ENCODE results near the gene FXN.
"Not testable (repeated sequence)": the region's sequence is repeated elsewhere in the genome, so short reads cannot be mapped to it uniquely, and the experiment has no call there.

Gene FXN

DNA sequence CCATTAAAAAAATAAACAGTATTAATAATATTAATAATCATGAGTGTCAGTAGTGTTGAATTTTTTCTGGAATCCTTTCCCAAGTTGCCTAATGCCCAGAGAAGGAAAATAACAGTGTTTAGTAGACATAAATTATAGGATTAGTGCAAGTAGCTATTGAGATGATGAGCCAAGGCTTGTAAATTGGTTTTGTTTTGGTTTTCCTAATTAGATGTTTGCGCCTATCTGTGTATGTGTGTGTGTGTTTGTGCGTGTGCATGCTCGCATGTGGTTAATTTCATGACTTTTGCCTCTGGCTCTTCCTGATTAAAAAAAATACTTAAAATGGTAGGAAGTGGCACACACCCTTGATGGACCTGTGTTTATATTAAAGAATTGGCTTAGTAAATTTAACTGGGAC lies 55.4 kb downstream of the FXN start:
- Histone ChIP-seq H3K4me3 (ENCODE audit: low read depth in 1 of 5, low read length in 5 of 5) (no peak overlapping the region), H3K27me3 (ENCODE audit: control insufficient read depth in 5 of 5, insufficient read depth in 4 of 5, low read length in 5 of 5) (no peaks in the 10 kb centered on the region), H3K27ac (ENCODE audit: low read depth, low read length) (no peak overlapping the region), H3K9ac (ENCODE audit: low read length in 5 of 5) (no peak overlapping the region), H3K4me1 (ENCODE audit: control insufficient read depth in 5 of 5, insufficient read depth in 5 of 5, low read length in 5 of 5) (peaks cover 0 to 21% (median 2%) of the 10 kb centered on the region in 5 donors), H3K36me3 (ENCODE audit: control insufficient read depth in 5 of 5, insufficient read depth in 5 of 5, low read length in 5 of 5) (no peaks in the 10 kb centered on the region), H3K9me3 (ENCODE audit: control insufficient read depth in 5 of 5, low read length in 5 of 5) (no peaks in the 10 kb centered on the region)

DNA sequence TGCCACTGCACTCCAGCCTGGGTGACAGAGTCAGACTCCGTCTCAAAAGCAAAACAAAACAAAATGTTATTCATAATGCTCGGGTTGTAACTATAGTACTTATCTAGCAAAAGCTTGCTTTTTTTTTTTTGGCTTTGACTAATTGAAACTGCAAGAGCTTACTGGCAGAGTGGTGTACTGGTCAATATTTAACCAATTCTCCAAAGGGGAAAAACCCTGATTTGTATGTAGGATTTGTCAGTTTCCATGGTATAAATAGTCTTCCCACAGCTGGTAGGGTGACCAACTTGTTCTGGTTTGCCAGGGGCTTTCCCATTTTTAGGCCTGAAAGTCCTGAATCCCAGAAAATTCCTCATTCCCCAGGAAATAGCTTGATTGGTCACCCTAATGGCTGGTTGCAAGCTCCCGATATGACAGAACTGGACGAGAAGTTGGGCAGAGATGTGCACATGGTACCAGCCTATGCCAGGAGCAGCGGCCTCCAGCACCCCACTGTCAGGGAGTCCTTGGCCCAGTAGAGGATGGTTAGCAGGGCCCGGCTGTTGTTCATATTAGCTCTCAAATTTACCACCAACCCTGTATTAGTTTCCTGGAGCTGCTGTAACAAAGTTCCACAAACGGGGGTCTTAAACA lies 58.0 kb downstream of the FXN start:
- no peak overlapping the region for H3K4me3 ChIP-seq (ENCODE audit: low read depth in 1 of 5, low read length in 5 of 5)
- H3K9ac ChIP-seq (ENCODE audit: low read length in 5 of 5) = no peak overlapping the region
- H3K4me1 ChIP-seq (ENCODE audit: control insufficient read depth in 5 of 5, insufficient read depth in 5 of 5, low read length in 5 of 5) = peaks cover 0 to 18% (median 5%) of the 10 kb centered on the region in 5 donors
- H3K27ac ChIP-seq (ENCODE audit: low read depth, low read length) = no peak overlapping the region
- no peaks in the 10 kb centered on the region for H3K36me3 ChIP-seq (ENCODE audit: control insufficient read depth in 5 of 5, insufficient read depth in 5 of 5, low read length in 5 of 5)
- H3K27me3 ChIP-seq (ENCODE audit: control insufficient read depth in 5 of 5, insufficient read depth in 4 of 5, low read length in 5 of 5) = no peaks in the 10 kb centered on the region
- H3K9me3 ChIP-seq (ENCODE audit: control insufficient read depth in 5 of 5, low read length in 5 of 5) = no peaks in the 10 kb centered on the region

- H3K27me3 ChIP-seq (ENCODE audit: control insufficient read depth in 5 of 5, insufficient read depth in 4 of 5, low read length in 5 of 5); H3K4me3 ChIP-seq (ENCODE audit: low read depth in 1 of 5, low read length in 5 of 5); H3K27ac ChIP-seq (ENCODE audit: low read depth, low read length); H3K9ac ChIP-seq (ENCODE audit: low read length in 5 of 5); H3K9me3 ChIP-seq (ENCODE audit: control insufficient read depth in 5 of 5, low read length in 5 of 5); H3K36me3 ChIP-seq (ENCODE audit: control insufficient read depth in 5 of 5, insufficient read depth in 5 of 5, low read length in 5 of 5): not testable (repeated sequence)
- H3K4me1 ChIP-seq (ENCODE audit: control insufficient read depth in 5 of 5, insufficient read depth in 5 of 5, low read length in 5 of 5) = peaks cover 0 to 17% (median 5%) of the 10 kb centered on the region in 5 donors
These were observed 59.0 kb downstream of the FXN start for GRCh38 chr9:69094361-69095135.

DNA sequence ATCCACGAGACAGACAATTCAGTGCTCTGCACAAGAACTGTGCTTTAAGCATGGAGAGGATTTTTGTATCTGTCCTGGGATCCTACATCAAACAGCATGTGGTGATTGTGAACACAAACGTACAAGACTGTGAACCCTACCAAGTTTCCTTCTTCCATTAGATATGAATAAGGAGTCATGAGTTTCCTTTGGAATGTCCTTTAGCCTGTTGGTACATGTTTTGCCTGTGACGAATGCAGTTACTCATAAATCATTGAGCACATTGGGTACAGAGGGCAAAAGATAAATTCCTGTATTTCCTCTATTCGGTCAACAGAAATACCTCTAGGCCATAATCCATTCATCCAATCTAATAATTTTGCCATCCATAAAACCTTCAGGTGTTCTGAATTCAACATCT lies 61.5 kb downstream of the FXN start:
- H3K4me3 ChIP-seq (ENCODE audit: low read depth in 1 of 5, low read length in 5 of 5) = no peak overlapping the region
- no peak overlapping the region for H3K9ac ChIP-seq (ENCODE audit: low read length in 5 of 5)
- H3K27me3 ChIP-seq (ENCODE audit: control insufficient read depth in 5 of 5, insufficient read depth in 4 of 5, low read length in 5 of 5) = no peaks in the 10 kb centered on the region
- peaks cover 0 to 4% (median 0%) of the 10 kb centered on the region in 5 donors for H3K4me1 ChIP-seq (ENCODE audit: control insufficient read depth in 5 of 5, insufficient read depth in 5 of 5, low read length in 5 of 5)
- H3K36me3 ChIP-seq (ENCODE audit: control insufficient read depth in 5 of 5, insufficient read depth in 5 of 5, low read length in 5 of 5) = no peaks in the 10 kb centered on the region
- no peak overlapping the region for H3K27ac ChIP-seq (ENCODE audit: low read depth, low read length)
- no peaks in the 10 kb centered on the region for H3K9me3 ChIP-seq (ENCODE audit: control insufficient read depth in 5 of 5, low read length in 5 of 5)

GRCh38 chr9:69097923-69098593 lies 62.5 kb downstream of the FXN start:
- peaks cover 0 to 4% (median 0%) of the 10 kb centered on the region in 5 donors for H3K4me1 ChIP-seq (ENCODE audit: control insufficient read depth in 5 of 5, insufficient read depth in 5 of 5, low read length in 5 of 5)
- no peak overlapping the region for H3K9ac ChIP-seq (ENCODE audit: low read length in 5 of 5)
- H3K36me3 ChIP-seq (ENCODE audit: control insufficient read depth in 5 of 5, insufficient read depth in 5 of 5, low read length in 5 of 5) = no peaks in the 10 kb centered on the region
- no peak overlapping the region for H3K4me3 ChIP-seq (ENCODE audit: low read depth in 1 of 5, low read length in 5 of 5)
- no peak overlapping the region for H3K27ac ChIP-seq (ENCODE audit: low read depth, low read length)
- H3K9me3 ChIP-seq (ENCODE audit: control insufficient read depth in 5 of 5, low read length in 5 of 5) = no peaks in the 10 kb centered on the region
- no peaks in the 10 kb centered on the region for H3K27me3 ChIP-seq (ENCODE audit: control insufficient read depth in 5 of 5, insufficient read depth in 4 of 5, low read length in 5 of 5)

GRCh38 chr9:69103348-69103996 lies 67.9 kb downstream of the FXN start:
- H3K27ac ChIP-seq (ENCODE audit: low read depth, low read length); H3K4me3 ChIP-seq (ENCODE audit: low read depth in 1 of 5, low read length in 5 of 5); H3K36me3 ChIP-seq (ENCODE audit: control insufficient read depth in 5 of 5, insufficient read depth in 5 of 5, low read length in 5 of 5); H3K9ac ChIP-seq (ENCODE audit: low read length in 5 of 5); H3K4me1 ChIP-seq (ENCODE audit: control insufficient read depth in 5 of 5, insufficient read depth in 5 of 5, low read length in 5 of 5); H3K9me3 ChIP-seq (ENCODE audit: control insufficient read depth in 5 of 5, low read length in 5 of 5); H3K27me3 ChIP-seq (ENCODE audit: control insufficient read depth in 5 of 5, insufficient read depth in 4 of 5, low read length in 5 of 5): not testable (repeated sequence)

GRCh38 chr9:69104830-69105527 lies 69.4 kb downstream of the FXN start:
- no peaks in the 10 kb centered on the region for H3K27me3 ChIP-seq (ENCODE audit: control insufficient read depth in 5 of 5, insufficient read depth in 4 of 5, low read length in 5 of 5)
- H3K9ac ChIP-seq (ENCODE audit: low read length in 5 of 5) = no peak overlapping the region
- no peak overlapping the region for H3K27ac ChIP-seq (ENCODE audit: low read depth, low read length)
- no peaks in the 10 kb centered on the region for H3K9me3 ChIP-seq (ENCODE audit: control insufficient read depth in 5 of 5, low read length in 5 of 5)
- peaks cover 0 to 5% (median 0%) of the 10 kb centered on the region in 5 donors for H3K4me1 ChIP-seq (ENCODE audit: control insufficient read depth in 5 of 5, insufficient read depth in 5 of 5, low read length in 5 of 5)
- no peaks in the 10 kb centered on the region for H3K36me3 ChIP-seq (ENCODE audit: control insufficient read depth in 5 of 5, insufficient read depth in 5 of 5, low read length in 5 of 5)
- H3K4me3 ChIP-seq (ENCODE audit: low read depth in 1 of 5, low read length in 5 of 5) = no peak overlapping the region

GRCh38 chr9:69107771-69108170 lies 72.2 kb downstream of the FXN start:
- no peak overlapping the region for H3K27ac ChIP-seq (ENCODE audit: low read depth, low read length)
- no peaks in the 10 kb centered on the region for H3K27me3 ChIP-seq (ENCODE audit: control insufficient read depth in 5 of 5, insufficient read depth in 4 of 5, low read length in 5 of 5)
- H3K4me3 ChIP-seq (ENCODE audit: low read depth in 1 of 5, low read length in 5 of 5) = no peak overlapping the region
- H3K4me1 ChIP-seq (ENCODE audit: control insufficient read depth in 5 of 5, insufficient read depth in 5 of 5, low read length in 5 of 5) = peaks cover 0 to 5% (median 0%) of the 10 kb centered on the region in 5 donors
- no peak overlapping the region for H3K9ac ChIP-seq (ENCODE audit: low read length in 5 of 5)
- no peaks in the 10 kb centered on the region for H3K36me3 ChIP-seq (ENCODE audit: control insufficient read depth in 5 of 5, insufficient read depth in 5 of 5, low read length in 5 of 5)
- H3K9me3 ChIP-seq (ENCODE audit: control insufficient read depth in 5 of 5, low read length in 5 of 5) = no peaks in the 10 kb centered on the region

DNA sequence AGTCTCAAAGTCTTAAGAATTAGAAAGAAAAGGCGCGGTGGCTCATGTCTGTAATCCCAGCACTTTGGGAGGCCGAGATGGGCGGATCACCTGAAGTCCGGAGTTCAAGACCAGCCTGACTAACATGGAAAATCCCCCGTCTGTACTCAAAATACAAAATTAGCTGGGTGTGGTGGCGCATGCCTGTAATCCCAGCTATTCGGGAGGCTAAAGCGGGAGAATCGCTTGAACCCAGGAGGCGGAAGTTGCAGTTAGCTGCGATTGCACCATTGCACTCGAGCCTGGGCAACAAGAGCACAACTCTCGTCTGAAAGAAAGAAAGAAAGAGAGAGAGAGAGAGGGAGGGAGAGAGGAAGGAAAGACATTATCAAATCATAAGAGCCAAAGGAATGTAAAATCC lies 73.2 kb downstream of the FXN start:
- H3K4me1 ChIP-seq (ENCODE audit: control insufficient read depth in 5 of 5, insufficient read depth in 5 of 5, low read length in 5 of 5); H3K9ac ChIP-seq (ENCODE audit: low read length in 5 of 5); H3K4me3 ChIP-seq (ENCODE audit: low read depth in 1 of 5, low read length in 5 of 5); H3K27me3 ChIP-seq (ENCODE audit: control insufficient read depth in 5 of 5, insufficient read depth in 4 of 5, low read length in 5 of 5); H3K9me3 ChIP-seq (ENCODE audit: control insufficient read depth in 5 of 5, low read length in 5 of 5); H3K27ac ChIP-seq (ENCODE audit: low read depth, low read length); H3K36me3 ChIP-seq (ENCODE audit: control insufficient read depth in 5 of 5, insufficient read depth in 5 of 5, low read length in 5 of 5): not testable (repeated sequence)
